ENCODE data around the gene DMD. TPM values are rescaled to one million over a fixed set of nuclear protein-coding genes. Genes with fewer than 3 reads are reported as not detected.

The DMD gene
- total RNA-seq, 1 donor from 2014 or later: 23.9 TPM

GRCh38 chrX:31307952-31308351, 1903.4 kb downstream of the DMD start:
- Mint-ChIP-seq H3K27me3 (peaks cover 6% of the 10 kb centered on the region), H3K4me1 (ENCODE audit: low read depth) (peaks cover 6% of the 10 kb centered on the region), H3K36me3 (ENCODE audit: insufficient read depth) (no peaks in the 10 kb centered on the region), H3K27ac (no peak overlapping the region), H3K4me3 (ENCODE audit: low read depth) (no peak overlapping the region), H3K9me3 (ENCODE audit: low read depth) (peaks cover 17% of the 10 kb centered on the region)
- DNase-seq (ENCODE audit: low spot score, unreplicated experiment): no peak
- TF ChIP-seq CTCF (IDR thresholded peaks at IDR 0.05; ENCODE audit: unreplicated experiment): no peak

GRCh38 chrX:31302573-31303075, 1908.7 kb downstream of the DMD start:
- no peak for TF ChIP-seq CTCF (IDR thresholded peaks at IDR 0.05; ENCODE audit: unreplicated experiment)
- Mint-ChIP-seq H3K27ac (no peak overlapping the region), H3K4me1 (ENCODE audit: low read depth) (peaks cover 16% of the 10 kb centered on the region), H3K36me3 (ENCODE audit: insufficient read depth) (no peaks in the 10 kb centered on the region), H3K4me3 (ENCODE audit: low read depth) (no peak overlapping the region), H3K9me3 (ENCODE audit: low read depth) (peaks cover 25% of the 10 kb centered on the region), H3K27me3 (peaks cover 6% of the 10 kb centered on the region)
- no peak for DNase-seq (ENCODE audit: low spot score, unreplicated experiment)

- no peak for TF ChIP-seq CTCF (IDR thresholded peaks at IDR 0.05; ENCODE audit: unreplicated experiment)
- Mint-ChIP-seq H3K36me3 (ENCODE audit: insufficient read depth) (no peaks in the 10 kb centered on the region), H3K27me3 (peaks cover 4% of the 10 kb centered on the region), H3K9me3 (ENCODE audit: low read depth) (peaks cover 22% of the 10 kb centered on the region), H3K4me1 (ENCODE audit: low read depth) (peaks cover 16% of the 10 kb centered on the region), H3K27ac (no peak overlapping the region), H3K4me3 (ENCODE audit: low read depth) (no peak overlapping the region)
- DNase-seq (ENCODE audit: low spot score, unreplicated experiment): no peak
These were observed 1909.4 kb downstream of the DMD start for GRCh38 chrX:31301941-31302340.

- no peak overlapping the region for H3K4me3 Mint-ChIP-seq (ENCODE audit: low read depth)
- H3K36me3 Mint-ChIP-seq (ENCODE audit: insufficient read depth): no peaks in the 10 kb centered on the region
- no peak for DNase-seq (ENCODE audit: low spot score, unreplicated experiment)
- peaks cover 4% of the 10 kb centered on the region for H3K27me3 Mint-ChIP-seq
- H3K27ac Mint-ChIP-seq: no peak overlapping the region
- no peak for TF ChIP-seq CTCF (IDR thresholded peaks at IDR 0.05; ENCODE audit: unreplicated experiment)
- H3K4me1 Mint-ChIP-seq (ENCODE audit: low read depth): peaks cover 16% of the 10 kb centered on the region
- peaks cover 22% of the 10 kb centered on the region for H3K9me3 Mint-ChIP-seq (ENCODE audit: low read depth)
These were observed 1910.1 kb downstream of the DMD start for GRCh38 chrX:31301203-31301602.

- DNase-seq (ENCODE audit: low spot score, unreplicated experiment): no peak
- no peak overlapping the region for H3K27ac Mint-ChIP-seq
- TF ChIP-seq CTCF (IDR thresholded peaks at IDR 0.05; ENCODE audit: unreplicated experiment): no peak
- peaks cover 16% of the 10 kb centered on the region for H3K4me1 Mint-ChIP-seq (ENCODE audit: low read depth)
- no peaks in the 10 kb centered on the region for H3K27me3 Mint-ChIP-seq
- H3K36me3 Mint-ChIP-seq (ENCODE audit: insufficient read depth): peaks cover 2% of the 10 kb centered on the region
- H3K4me3 Mint-ChIP-seq (ENCODE audit: low read depth): no peak overlapping the region
- H3K9me3 Mint-ChIP-seq (ENCODE audit: low read depth): peaks cover 22% of the 10 kb centered on the region
These were observed 1912.4 kb downstream of the DMD start for GRCh38 chrX:31298916-31299315.
